PC-9 (cell line): ENCODE results near the gene EAF1. TPM values are rescaled to one million over a fixed set of nuclear protein-coding genes. Genes with fewer than 3 reads are reported as not detected.
"Not testable (repeated sequence)": the region's sequence is repeated elsewhere in the genome, so short reads cannot be mapped to it uniquely, and the experiment has no call there.

Experiments used
- BruUV-seq: library from RNA; stranded (reverse); fragments of 400-500 nt; replicated peaks from 2 replicates; lab custom pipeline; 2021; lab: Mats Ljungman, UMichigan
- CTCF ChIA-PET: fragments of 300-600 bp; sonication (Branson Sonifier 250); formaldehyde crosslinking; loops from one replicate; lab custom pipeline; 2022; ENCODE audit warnings: antibody characterized with exemption; lab: Charles Lee
- POLR2A ChIA-PET: fragments of 300-600 bp; sonication (Branson Sonifier 250); formaldehyde crosslinking; loops from one replicate; lab custom pipeline; 2022; ENCODE audit warnings: antibody characterized with exemption; ENCODE audit not compliant: unreplicated experiment; lab: Charles Lee
- DNase-seq, 2 experiments: peaks; one replicate each; pipeline versions ENCODE4 v3.0.0 to v3.0.0-alpha.2; 2015 to 2022; ENCODE audit warnings: mixed read lengths in 1 of 2
- H2AFZ ChIP-seq: fragments of 200-600 bp; sonication (generic); 2 replicates; pipeline ENCODE4 v1.8.1; 2017; ENCODE audit warnings: antibody characterized with exemption
- H3F3A ChIP-seq: fragments of 200-600 bp; sonication (generic); 2 replicates; pipeline ENCODE4 v1.8.1; 2017; ENCODE audit warnings: antibody characterized with exemption, mild to moderate bottlenecking, low read depth; ENCODE audit not compliant: insufficient read depth
- H3K27ac ChIP-seq: fragments of 200-600 bp; sonication (generic); 2 replicates; pipeline ENCODE4 v1.6.1; 2016; ENCODE audit warnings: mixed run types
- H3K27me3 ChIP-seq: fragments of 200-600 bp; sonication (generic); 2 replicates; pipeline ENCODE4 v1.6.1; 2016; ENCODE audit warnings: low read depth, mixed run types; ENCODE audit not compliant: insufficient read depth
- H3K36me3 ChIP-seq: fragments of 200-600 bp; sonication (generic); 2 replicates; pipeline ENCODE4 v1.6.1; 2016; ENCODE audit warnings: low read depth, mixed run types
- H3K4me1 ChIP-seq: fragments of 200-600 bp; sonication (generic); replicated peaks from 2 replicates; pipeline ENCODE4 v1.6.1; 2016; ENCODE audit warnings: mixed run types; ENCODE audit not compliant: insufficient read depth
- H3K4me2 ChIP-seq: fragments of 200-600 bp; sonication (generic); 2 replicates; pipeline ENCODE4 v1.6.1; 2017; ENCODE audit warnings: mixed run types
- H3K4me3 ChIP-seq: fragments of 200-600 bp; sonication (generic); 2 replicates; pipeline ENCODE4 v1.6.1; 2016; ENCODE audit warnings: mixed run types
- H3K79me2 ChIP-seq: fragments of 200-600 bp; sonication (generic); 2 replicates; pipeline ENCODE4 v1.6.1; 2017; ENCODE audit warnings: low read depth, mixed run types
- H3K9me2 ChIP-seq: fragments of 200-600 bp; sonication (generic); 2 replicates; pipeline ENCODE4 v1.8.1; 2017; ENCODE audit warnings: mild to moderate bottlenecking; ENCODE audit not compliant: insufficient read depth
- H3K9me3 ChIP-seq: fragments of 200-600 bp; sonication (generic); 2 replicates; pipeline ENCODE4 v1.8.1; 2016; ENCODE audit warnings: low read depth; ENCODE audit not compliant: insufficient read depth
- H4K20me1 ChIP-seq: fragments of 200-600 bp; sonication (generic); 2 replicates; pipeline ENCODE4 v1.8.1; 2017; ENCODE audit not compliant: insufficient read depth
- CTCF ChIP-seq: fragments of 200-600 bp; sonication (generic); conservative IDR thresholded peaks from 2 replicates; pipeline ENCODE4 v1.6.1; 2017; ENCODE audit warnings: mixed run types, antibody characterized with exemption, mild to moderate bottlenecking, moderate library complexity
- EZH2 ChIP-seq: fragments of 200-600 bp; sonication (generic); IDR thresholded peaks from 2 replicates; pipeline ENCODE4 v1.8.0; 2017; ENCODE audit warnings: antibody characterized with exemption, low read depth
- intact Hi-C: fragments of 100-400 bp; cut with micrococcal nuclease; formaldehyde crosslinking; loops from one replicate; pipeline ENCODE4 v1.10.0; 2022; ENCODE audit not compliant: unreplicated experiment
- total RNA-seq: library from RNA; stranded (reverse); gene quantifications from 2 replicates; pipeline ENCODE4 v1.2.3, GENCODE V29; 2021

Gene EAF1
- total RNA-seq, 1 experiment from 2014 or later, result 16.4 TPM

GRCh38 chr3:15382405-15382923, 44.9 kb upstream of the EAF1 start:
- Histone ChIP-seq H3K4me2 (no peak overlapping the region), H3F3A (peaks cover 15% of the 10 kb centered on the region; the same call in 1 of the 2 replicates), H3K36me3 (no peaks in the 10 kb centered on the region), H3K4me3 (no peak overlapping the region), H3K9me2 (no peaks in the 10 kb centered on the region), H3K27ac (no peak overlapping the region), H3K9me3 (peaks cover 13% of the 10 kb centered on the region; the same call in 1 of the 2 replicates), H3K4me1 (peaks cover 8% of the 10 kb centered on the region), H3K27me3 (no peaks in the 10 kb centered on the region), H3K79me2 (no peaks in the 10 kb centered on the region), H2AFZ (no peak overlapping the region), H4K20me1 (no peaks in the 10 kb centered on the region)
- ChIA-PET POLR2A (no interaction called here), CTCF (no interaction called here)
- no peak for DNase-seq
- intact Hi-C loops, result no loop called here
- TF ChIP-seq EZH2 (no peak), CTCF (no peak)
- BruUV-seq, result no TSS peak

GRCh38 chr3:15384510-15385237, 42.7 kb upstream of the EAF1 start:
- intact Hi-C loops, result no loop called here
- TF ChIP-seq EZH2 (no peak), CTCF (no peak)
- CTCF ChIA-PET, result no interaction called here
- BruUV-seq, result no TSS peak
- no peak overlapping the region for H3K4me2 ChIP-seq
- H3F3A ChIP-seq, result peaks cover 14% of the 10 kb centered on the region; the same call in 1 of the 2 replicates
- H3K79me2 ChIP-seq, result no peaks in the 10 kb centered on the region
- H3K27ac ChIP-seq, result no peak overlapping the region
- H3K9me2 ChIP-seq, result no peaks in the 10 kb centered on the region
- DNase-seq, result no peak
- no peaks in the 10 kb centered on the region for H3K36me3 ChIP-seq
- no peaks in the 10 kb centered on the region for H3K27me3 ChIP-seq
- peaks cover 13% of the 10 kb centered on the region; the same call in 1 of the 2 replicates for H3K9me3 ChIP-seq
- POLR2A ChIA-PET, result no interaction called here
- peaks cover 12% of the 10 kb centered on the region for H3K4me1 ChIP-seq
- no peak overlapping the region for H2AFZ ChIP-seq
- H3K4me3 ChIP-seq, result no peak overlapping the region
- H4K20me1 ChIP-seq, result no peaks in the 10 kb centered on the region

- H3K36me3 ChIP-seq, H3K4me2 ChIP-seq, POLR2A ChIA-PET, H3K27ac ChIP-seq, H3K79me2 ChIP-seq, H4K20me1 ChIP-seq, DNase-seq, H3K9me2 ChIP-seq, H3K4me3 ChIP-seq, intact Hi-C loops, H3K27me3 ChIP-seq, BruUV-seq, CTCF ChIA-PET, H2AFZ ChIP-seq: not testable (repeated sequence)
- H3K9me3 ChIP-seq, result peaks cover 13% of the 10 kb centered on the region; the same call in 1 of the 2 replicates
- peaks cover 12% of the 10 kb centered on the region for H3K4me1 ChIP-seq
- peaks cover 14% of the 10 kb centered on the region; the same call in 1 of the 2 replicates for H3F3A ChIP-seq
Measured at GRCh38 chr3:15385238-15385695, 42.1 kb upstream of the EAF1 start.
